Measurements from ENCODE around the gene SIVA1.

The SIVA1 gene, protein sequence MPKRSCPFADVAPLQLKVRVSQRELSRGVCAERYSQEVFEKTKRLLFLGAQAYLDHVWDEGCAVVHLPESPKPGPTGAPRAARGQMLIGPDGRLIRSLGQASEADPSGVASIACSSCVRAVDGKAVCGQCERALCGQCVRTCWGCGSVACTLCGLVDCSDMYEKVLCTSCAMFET

DNA sequence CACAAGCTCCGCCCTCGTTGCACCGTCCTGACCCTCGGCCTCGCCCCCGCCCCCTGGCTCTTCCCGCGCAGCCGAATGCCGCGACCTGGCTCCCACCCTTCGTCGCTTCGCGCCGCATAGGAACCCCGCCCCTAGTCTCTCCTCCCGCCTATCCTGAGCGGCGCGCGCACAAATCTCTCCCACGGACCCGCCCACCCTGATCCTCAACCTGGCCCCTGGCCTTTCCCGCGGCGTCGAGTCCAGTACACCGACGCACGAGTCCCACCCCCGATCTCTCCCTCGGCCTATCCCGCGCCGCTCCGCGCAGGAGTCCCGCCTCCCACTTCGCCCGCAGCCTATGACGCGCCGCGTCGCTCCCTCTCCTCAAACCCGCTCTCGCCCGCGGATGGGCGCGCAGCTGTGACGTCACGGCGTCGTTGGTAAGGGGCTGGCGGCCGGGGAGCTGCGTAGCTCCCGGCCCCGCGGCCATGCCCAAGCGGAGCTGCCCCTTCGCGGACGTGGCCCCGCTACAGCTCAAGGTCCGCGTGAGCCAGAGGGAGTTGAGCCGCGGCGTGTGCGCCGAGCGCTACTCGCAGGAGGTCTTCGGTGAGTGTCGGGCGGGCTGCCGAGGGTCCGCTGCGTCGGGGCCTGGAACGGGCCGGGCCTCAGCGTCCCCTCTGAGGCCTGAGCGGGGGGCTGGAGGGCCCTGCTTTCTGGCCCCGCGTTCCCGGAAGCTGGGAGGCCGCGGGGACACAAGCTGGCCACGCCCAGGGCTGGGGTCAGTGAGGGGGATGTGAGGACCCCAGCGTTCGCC lies at the start of gene SIVA1:
Gene SIVA1, plus strand, starts transcription at position 413 of the 793 bp plus-strand sequence. Its CDS starts 55 bp downstream, at position 468.
- peak; percentile 98 to 99 (median 98) for DNase-seq (ENCODE audit: low read depth in 3 of 3, low spot score in 1 of 3)

DNA sequence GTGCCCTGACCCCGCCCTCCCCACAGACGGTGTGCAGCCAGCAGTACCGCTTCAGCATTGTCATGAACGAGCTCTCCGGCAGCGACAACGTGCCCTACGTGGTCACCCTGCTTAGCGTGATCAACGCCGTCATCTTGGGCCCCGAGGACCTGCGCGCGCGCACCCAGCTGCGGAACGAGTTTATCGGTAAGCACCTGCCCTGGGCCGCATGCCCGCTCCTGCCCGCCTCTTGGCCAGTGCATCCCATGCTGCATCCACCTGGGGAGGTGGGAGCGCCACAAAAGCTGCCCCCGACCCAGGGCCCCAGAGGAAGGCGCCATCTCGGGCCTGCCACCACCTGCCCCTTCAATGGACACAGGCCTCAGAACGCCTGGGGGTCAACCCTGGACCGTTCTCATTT lies 49.7 kb upstream of the SIVA1 start:
- no peak for DNase-seq (ENCODE audit: low read depth in 3 of 3, low spot score in 1 of 3)

DNA sequence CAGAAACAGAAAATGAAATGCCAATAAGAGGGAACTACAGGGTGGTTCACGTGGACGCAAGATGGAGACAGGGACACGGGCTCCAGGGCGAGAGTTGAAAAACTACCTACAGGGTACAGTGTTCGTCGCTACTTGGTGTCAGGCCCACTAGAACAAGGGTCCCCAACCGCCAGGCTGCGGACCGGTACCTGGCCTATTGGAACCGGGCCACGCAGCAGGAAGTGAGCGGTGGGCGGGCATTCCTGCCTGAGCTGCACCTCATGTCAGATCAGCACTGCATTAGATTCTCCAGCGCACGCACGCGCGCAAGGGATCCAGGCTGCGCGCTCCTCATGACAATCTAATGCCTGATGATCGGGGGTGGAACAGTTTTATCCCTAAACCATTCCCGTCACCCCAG lies 48.7 kb upstream of the SIVA1 start:
- no peak for DNase-seq (ENCODE audit: low read depth in 3 of 3, low spot score in 1 of 3)

DNA sequence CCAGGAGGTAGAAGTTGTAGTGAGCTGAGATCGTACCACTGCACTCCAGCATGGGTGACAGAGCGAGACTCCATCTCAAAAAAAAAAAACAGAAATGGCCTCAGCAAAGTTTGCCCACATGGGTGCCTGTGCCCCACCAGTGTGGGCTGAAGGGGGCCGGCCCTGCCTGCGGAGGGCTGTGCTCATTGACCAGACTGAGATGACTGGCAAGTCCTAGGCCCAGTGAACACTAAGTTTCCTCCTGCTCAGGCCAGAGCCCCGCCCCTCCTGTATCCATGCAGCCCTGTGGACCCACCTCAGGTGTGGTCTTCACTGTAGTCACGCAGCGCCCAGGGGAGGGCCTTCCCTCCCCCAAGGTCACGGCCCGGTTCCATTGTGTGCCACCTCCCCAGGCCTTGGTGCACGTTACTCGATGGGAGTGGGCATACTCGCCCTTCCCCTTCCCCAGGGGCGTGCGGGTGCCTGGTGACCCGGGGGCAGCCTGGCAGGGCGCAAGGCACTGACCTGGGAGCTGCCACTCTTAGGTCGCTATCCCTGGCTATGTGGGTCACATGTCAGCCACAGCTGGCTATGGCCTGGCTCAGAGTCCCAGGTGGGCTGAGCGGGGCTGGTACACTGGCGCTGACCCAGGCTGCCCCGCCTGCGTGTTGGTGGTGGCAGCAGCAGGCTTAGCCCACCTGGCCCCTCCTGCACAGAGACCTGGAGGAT lies 47.5 kb upstream of the SIVA1 start:
- no peak for DNase-seq (ENCODE audit: low read depth in 3 of 3, low spot score in 1 of 3)

DNA sequence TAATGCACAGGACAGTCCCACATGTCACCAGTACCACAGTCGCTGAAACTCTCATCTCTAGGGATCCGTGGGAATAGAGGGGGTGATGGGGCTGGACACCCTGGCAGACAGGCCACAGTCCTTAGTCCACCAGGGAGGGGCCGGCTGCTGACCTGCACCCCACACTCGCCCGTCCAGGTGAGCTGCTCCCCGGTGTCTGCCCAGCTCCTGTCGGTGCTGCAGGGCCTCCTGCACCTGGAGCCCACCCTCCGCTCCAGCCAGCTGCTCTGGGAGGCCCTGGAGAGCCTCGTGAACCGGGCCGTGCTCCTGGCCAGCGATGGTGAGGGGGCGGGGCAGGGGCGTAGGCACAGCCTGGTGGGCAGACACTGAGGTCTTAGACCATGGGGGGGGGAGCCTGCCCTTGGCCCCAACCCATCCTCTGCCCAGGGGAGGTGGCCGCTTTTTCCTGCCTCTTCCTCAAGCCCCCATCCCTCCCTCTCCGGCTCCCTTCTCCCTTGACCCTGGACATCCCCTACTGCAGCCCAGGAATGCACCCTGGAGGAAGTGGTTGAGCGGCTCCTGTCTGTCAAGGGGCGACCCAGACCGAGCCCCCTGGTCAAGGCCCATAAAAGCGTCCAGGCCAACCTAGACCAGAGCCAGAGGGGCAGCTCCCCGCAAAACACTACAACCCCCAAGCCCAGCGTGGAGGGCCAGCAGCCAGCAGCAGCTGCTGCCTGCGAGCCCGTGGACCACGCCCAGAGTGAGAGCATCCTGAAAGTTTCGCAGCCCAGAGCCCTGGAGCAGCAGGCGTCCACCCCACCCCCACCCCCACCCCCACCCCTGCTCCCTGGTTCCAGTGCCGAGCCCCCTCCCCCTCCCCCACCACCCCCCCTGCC lies 46.0 kb upstream of the SIVA1 start:
- no peak for DNase-seq (ENCODE audit: low read depth in 3 of 3, low spot score in 1 of 3)

DNA sequence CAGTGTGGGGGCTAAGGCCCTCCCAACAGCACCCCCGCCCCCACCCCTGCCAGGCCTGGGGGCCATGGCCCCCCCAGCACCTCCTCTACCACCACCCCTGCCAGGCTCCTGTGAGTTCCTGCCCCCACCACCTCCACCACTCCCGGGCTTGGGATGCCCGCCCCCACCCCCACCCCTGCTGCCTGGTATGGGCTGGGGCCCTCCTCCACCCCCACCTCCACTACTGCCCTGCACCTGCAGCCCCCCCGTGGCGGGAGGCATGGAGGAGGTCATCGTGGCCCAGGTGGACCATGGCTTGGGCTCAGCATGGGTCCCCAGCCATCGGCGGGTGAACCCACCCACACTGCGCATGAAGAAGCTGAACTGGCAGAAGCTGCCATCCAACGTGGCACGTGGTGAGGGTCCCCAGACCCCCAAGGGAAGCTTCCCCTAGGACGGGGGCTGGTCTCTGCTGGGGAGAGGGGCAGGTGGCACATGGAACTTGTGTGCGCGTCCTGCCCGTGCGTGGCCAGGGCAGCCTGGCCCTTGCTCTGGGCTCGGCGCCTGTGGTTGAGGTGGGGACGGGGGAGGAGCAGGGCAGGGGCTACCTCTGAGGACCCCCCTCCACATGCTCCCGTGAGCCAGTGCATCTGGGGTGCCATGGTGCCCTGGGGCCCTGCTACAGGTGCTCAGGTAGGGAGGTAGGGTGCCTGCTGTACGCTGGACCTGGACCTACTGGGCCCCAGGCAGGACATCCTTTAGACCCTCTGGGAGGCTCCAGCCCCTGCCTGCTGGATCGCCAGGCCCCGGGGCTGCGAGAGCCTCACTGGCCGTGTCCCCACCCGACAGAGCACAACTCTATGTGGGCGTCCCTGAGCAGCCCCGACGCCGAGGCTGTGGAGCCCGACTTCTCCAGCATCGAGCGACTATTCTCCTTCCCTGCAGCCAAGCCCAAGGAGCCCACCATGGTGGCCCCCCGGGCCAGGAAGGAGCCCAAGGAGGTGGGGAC lies 45.0 kb upstream of the SIVA1 start:
- DNase-seq (ENCODE audit: low read depth in 3 of 3, low spot score in 1 of 3) = no peak

DNA sequence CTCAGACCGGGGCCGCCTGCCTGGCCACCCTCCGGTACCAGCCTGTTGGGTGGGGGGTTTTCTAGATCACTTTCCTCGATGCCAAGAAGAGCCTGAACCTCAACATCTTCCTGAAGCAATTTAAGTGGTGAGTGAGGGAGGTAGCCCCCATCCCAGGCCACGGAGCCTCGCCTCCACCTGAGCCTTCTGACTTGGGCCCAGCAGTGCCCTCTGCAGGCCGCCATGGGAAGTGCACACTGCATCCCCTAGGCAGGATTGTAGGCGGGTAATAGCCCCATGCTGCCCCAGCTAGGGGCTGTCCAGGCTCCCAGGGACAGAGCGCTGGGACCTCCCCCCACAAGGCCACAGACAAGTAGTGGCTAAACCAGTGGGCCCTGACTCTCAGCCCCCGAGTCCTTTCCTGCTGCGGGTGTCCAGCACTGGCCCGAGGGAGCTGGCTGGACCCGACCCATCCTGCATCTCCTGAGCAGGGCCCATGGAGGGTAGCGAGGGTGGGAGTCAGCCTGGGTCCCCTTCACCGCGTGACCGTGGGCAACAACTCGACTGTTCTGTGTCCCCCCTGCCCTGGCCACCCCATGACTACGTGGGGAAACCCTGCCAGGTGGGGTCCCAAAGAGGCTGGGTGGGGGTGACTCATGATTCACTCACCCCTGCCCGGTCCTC lies 44.2 kb upstream of the SIVA1 start:
- peak; percentile 33 to 64 (median 58) for DNase-seq (ENCODE audit: low read depth in 3 of 3, low spot score in 1 of 3)

DNA sequence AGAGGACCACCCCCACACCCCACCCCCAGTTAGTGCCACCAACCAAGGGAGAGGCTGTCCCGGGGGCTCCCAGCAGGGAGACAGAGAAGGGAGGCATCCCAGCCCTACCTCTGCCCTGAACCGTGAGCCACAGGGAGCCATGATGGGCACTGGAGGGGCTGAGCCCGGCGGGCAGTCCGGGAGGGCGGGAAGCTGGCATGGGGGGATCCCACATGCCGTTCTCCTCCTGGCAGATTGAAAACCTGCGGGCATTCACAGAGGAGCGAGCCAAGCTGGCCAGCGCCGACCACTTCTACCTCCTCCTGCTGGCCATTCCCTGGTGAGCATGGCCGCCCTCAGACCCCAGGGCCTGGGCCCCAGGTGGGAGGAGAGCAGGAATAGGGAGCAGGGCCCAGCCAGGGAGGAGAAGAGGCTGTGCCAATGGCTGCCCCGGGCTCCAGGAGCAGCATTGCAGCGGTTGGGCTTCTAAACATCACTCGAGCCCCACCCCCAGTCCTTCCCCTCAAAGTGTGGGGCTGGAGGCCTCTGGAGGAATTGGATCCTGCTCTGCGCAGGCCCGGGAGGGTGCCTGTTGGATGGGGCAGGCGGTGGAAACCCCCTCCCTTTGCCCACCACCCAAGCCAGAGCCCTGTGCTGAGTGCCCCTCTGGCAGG lies 43.4 kb upstream of the SIVA1 start:
- DNase-seq (ENCODE audit: low read depth in 3 of 3, low spot score in 1 of 3) = no peak

DNA sequence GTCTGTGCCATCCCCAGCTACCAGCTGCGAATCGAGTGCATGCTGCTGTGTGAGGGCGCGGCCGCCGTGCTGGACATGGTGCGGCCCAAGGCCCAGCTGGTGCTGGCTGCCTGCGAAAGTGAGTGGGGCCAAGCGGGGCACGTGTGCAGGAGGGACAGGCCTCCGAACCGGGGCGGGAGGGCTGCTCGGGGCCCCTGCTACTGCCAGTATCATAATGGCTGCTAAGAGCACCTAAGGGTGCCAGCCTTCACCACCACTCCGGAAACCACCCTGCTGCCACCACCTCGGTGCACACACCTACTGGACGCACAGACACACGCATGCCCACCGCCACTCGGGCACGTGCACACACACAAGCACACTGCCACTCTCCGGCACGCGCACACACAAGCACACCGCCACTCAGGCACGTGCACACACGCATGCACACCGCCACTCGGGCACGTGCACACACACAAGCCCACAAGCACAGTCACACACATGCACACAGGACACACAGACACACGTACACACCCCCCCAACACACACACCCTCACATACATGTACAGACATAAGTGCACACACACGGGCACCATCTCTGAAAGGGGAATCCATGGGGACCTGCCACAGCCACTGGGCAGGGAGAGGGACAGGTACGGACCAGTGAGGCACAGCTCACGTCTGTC lies 42.7 kb upstream of the SIVA1 start:
- no peak for DNase-seq (ENCODE audit: low read depth in 3 of 3, low spot score in 1 of 3)

DNA sequence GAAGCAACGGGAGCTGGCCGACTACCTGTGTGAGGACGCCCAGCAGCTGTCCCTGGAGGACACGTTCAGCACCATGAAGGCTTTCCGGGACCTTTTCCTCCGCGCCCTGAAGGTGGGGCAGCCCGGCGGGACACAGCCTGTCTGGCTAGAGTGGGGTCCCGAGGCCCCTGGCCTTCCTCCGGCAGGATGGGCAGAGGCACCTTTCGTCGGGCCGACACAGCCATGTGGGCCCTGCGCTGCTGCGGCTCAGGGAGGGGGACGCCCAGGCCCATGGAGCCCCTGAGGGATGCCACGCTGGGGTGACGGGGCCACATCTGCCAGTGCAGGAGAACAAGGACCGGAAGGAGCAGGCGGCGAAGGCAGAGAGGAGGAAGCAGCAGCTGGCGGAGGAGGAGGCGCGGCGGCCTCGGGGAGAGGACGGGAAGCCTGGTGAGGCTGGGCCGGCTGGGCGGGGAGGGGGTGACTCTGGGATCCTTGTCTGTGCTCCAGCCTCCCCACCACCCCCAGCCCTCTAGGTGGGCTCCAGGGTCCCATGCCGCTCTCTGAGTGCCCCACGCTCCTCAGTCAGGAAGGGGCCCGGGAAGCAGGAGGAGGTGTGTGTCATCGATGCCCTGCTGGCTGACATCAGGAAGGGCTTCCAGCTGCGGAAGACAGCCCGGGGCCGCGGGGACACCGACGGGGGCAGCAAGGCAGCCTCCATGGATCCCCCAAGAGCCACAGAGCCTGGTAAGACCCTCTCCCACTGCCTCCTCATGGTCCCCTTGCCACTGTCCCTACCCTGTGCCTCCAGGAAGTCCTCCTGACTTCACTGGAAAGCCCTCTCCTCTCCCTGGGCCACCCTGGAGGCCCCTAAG lies 39.8 kb upstream of the SIVA1 start:
- no peak for DNase-seq (ENCODE audit: low read depth in 3 of 3, low spot score in 1 of 3)

DNA sequence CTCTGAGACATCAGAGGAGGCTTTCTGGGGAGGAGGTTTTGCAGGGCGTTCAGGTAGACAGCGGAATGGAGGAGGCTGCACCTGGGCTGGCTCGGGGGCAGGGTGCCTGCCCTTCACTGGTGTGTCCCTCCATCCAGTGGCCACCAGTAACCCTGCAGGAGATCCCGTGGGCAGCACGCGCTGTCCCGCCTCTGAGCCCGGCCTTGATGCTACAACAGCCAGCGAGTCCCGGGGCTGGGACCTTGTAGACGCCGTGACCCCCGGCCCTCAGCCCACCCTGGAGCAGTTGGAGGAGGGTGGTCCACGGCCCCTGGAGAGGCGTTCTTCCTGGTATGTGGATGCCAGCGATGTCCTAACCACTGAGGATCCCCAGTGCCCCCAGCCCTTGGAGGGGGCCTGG lies 38.9 kb upstream of the SIVA1 start:
- DNase-seq (ENCODE audit: low read depth in 3 of 3, low spot score in 1 of 3) = no peak

DNA sequence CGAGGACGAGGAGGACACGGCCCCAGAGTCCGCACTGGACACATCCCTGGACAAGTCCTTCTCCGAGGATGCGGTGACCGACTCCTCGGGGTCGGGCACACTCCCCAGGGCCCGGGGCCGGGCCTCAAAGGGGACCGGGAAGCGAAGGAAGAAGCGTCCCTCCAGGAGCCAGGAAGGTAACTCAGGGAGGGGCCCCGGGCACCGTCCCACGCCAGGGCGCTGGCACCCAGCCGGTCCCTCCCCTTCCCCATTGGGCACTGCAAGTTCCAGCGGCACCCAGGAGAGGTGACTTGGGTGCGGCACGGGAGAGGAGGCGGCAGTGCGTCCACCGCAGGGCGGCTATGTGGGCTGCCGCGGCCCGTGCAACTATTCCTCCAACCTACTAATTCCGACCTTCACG lies 38.3 kb upstream of the SIVA1 start:
- DNase-seq (ENCODE audit: low read depth in 3 of 3, low spot score in 1 of 3) = no peak

DNA sequence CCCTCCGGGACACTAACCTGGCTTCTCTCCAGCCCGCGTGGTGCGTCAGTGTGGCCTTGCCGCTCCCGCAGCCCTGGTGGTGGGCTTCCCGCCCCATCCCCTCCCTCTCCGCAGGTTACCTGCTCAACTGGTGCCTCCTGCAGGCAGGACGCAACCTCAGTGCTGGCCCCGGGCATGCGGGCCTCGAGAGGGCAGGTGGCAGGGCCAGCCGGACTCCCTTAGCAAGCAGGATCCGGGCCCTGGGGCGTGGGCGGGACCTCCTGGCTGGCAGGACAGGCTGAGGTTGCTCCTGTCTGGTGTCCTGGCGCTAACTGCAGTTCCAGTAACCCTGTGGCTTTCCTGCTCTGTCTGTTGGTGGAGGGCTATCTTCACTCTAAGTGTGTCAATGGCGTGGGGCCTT lies 37.5 kb upstream of the SIVA1 start:
- no peak for DNase-seq (ENCODE audit: low read depth in 3 of 3, low spot score in 1 of 3)

DNA sequence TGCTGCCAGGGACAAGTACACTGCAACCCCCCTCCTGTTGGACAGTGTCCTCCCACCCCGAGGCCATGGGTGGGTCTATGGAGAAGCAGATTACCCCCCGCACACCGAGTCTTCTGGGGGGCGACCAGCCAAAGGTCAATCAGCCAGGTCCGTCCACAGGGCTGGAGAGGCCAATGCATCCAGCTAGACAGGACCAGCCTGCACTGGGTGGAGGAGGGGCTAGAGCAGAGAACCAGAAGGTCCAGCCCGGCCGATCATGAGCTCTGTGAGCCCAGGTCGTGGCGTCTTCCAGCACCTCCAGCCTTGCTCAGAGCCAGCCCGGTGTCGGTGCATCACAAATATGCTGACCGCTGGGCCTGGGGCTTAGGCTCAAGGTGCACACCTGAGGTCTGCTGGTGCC lies 37.1 kb upstream of the SIVA1 start:
- DNase-seq (ENCODE audit: low read depth in 3 of 3, low spot score in 1 of 3) = no peak

DNA sequence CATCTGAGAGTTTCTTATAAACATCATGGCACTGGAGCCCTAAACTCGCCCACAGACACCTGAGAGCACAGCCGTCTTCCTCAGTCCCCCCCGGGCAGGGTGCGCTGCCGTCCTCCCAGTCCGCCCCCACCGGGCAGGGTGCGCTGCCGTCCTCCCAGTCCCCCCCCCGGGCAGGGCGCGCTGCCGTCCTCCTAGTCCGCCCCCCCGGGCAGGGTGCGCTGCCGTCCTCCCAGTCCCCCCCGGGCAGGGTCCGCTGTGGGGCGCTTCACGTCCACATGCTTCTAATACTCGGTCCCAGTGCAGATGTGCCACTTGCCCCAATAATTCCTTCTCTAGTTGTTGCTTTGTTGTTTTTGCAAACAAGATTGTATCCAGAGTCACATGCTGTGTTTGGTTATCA lies 35.8 kb upstream of the SIVA1 start:
- no peak for DNase-seq (ENCODE audit: low read depth in 3 of 3, low spot score in 1 of 3)

DNA sequence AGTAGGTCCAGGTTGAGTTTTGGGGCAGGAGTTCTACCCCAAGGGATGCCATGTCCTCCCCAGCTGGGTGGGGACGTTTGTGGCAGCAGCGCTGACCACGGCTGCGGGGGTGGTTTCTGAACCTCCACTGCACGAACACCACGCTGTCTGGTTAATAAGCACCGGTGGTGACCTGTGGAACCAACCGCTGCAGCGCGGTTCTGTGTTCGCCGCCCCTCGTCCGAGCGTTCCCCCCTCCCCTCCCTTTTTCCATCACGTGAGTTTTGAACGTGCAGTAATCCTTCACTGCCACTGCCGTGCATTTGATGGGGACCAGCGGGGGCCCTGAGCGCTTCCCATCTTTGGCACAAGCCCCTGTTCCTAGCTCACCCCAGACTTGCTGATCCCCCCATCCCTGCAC lies 35.3 kb upstream of the SIVA1 start:
- no peak for DNase-seq (ENCODE audit: low read depth in 3 of 3, low spot score in 1 of 3)

DNA sequence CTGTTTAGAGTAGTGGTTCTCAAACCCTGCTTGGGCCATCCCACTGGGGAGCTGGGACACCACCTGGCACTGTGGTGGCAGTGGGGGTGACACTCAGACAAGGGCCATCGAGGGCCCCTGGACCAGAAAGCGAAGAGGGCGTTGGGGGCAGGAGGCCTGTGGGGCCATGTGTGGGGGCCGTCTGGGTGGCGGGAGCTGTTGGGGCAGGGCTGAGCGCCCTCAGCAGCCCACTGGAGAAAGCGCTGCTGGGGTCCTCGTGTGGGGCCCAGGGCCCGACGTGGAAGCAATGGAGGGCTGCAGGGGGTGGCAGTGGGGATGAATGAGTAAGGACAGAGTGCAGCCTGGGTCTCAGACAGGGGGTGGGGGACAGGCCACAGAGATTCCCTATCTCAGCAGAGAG lies 34.8 kb upstream of the SIVA1 start:
- no peak for DNase-seq (ENCODE audit: low read depth in 3 of 3, low spot score in 1 of 3)

DNA sequence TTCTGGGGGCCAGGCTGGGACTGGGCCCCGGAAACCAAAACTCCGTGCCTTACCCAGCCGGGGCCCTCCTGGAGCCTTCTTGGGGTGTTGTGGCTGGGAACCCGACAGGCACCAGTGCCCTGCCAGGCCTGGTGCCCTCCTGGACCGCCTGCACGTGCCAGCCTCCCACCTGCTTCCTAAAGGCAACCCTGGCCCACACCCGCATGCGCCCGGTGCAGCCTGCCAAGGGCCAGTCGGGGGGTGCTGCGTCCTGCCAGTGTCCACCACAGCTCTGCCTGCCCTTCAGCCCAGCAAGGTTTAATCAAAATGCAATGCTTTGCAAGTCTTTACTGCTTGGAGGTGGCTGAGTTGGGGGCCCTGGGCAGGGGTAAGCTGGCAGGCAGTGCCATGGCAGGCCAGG lies 34.1 kb upstream of the SIVA1 start:
- no peak for DNase-seq (ENCODE audit: low read depth in 3 of 3, low spot score in 1 of 3)
